Erythroblast (primary cell): Measurements from ENCODE around the gene NLGN4Y.

ENCODE experiments used
- DNase-seq, 2 experiments: peaks; one replicate each; lab custom pipeline; 2025; lab: John Stamatoyannopoulos, UW
- GATA1 ChIP-seq: IDR thresholded peaks from 2 replicates; pipeline ENCODE4 v1.6.1; 2011; ENCODE audit warnings: low read depth, mild to moderate bottlenecking, control low read depth, low read length, moderate library complexity
- POLR2A ChIP-seq: IDR thresholded peaks from 2 replicates; pipeline ENCODE4 v1.6.1; 2011; ENCODE audit warnings: mild to moderate bottlenecking, low read length

NLGN4Y gene

DNA sequence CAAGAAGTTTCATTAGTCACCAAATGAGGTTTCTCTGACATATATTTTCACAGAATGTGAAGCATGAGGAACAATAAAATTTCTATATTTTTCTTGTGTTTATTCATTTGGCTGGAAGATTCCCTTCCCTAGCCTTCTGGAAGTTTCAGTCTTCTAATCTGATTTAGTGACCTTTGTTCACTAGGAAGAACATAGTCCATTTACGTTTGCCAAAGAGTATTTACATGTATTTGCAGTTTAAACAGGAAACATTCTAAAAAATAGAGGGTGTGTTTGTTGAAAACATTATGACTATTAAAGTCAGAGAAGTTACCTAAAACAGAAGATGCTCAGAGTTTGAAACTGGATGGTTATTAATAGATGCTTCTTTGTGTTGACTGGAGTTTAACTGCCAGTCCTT lies 238.6 kb downstream of the NLGN4Y start:
- DNase-seq: no peak
- TF ChIP-seq POLR2A (no peak), GATA1 (no peak)

DNA sequence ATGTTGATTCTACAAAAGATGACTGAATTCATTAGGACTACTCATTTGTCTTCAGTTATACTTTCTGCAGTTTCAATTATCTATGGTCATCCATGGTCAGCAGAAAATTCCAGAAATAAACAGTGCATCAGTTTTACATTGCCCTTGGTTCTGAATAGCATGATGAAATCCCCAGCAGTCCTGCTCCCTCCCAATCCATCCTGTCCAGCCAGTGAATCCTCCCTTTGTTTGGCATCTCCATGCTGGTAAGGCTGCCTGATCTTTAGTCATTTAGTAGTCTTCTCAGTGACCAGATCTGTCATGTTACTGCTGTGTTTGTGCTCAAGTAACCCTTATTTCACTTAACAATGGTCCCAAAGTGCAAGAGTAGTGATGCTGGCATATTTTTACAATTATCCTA lies 239.3 kb downstream of the NLGN4Y start:
- no peak for DNase-seq
- TF ChIP-seq GATA1 (no peak), POLR2A (no peak)

DNA sequence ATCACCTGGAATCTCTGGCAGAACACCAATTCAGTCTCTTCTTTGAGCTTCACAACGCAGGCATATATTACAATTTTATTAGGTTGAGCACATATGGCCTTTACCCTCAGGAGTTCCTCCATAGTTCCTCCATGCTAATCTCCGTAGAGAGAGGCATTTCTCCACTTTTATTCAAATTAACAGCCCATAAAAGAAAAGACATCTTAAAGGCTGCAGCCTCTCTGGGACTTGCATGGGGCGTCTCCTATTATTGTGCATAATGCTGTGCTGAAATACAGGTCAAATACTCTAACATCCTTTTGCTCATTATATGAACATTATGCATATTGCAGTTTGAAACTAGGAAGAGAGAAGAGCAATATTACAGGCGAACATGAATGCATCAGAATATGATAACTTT lies 253.9 kb downstream of the NLGN4Y start:
- TF ChIP-seq POLR2A (no peak), GATA1 (no peak)
- DNase-seq: no peak

GRCh38 chrY:14793104-14793503 lies 268.8 kb downstream of the NLGN4Y start:
- TF ChIP-seq GATA1 (no peak), POLR2A (no peak)
- DNase-seq: no peak

DNA sequence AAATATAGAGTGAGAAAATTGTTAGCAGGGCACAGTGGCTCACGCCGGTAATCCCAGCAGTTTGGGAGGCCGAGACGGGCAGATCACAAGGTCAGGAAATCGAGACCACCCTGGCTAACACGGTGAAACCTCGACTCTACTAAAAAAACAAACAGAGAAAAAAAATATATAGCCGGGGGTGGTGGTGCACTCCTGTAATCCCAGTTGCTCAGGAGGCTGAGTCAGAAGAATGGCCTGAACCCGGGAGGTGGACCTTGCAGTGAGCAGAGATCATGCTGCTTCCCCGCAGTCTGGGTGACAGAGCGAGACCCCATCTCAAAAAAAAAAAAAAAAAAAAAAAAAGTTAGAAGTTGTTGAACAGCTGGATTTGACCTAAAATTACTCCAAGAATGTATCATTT lies 269.3 kb downstream of the NLGN4Y start:
- TF ChIP-seq POLR2A (no peak), GATA1 (no peak)
- no peak for DNase-seq

DNA sequence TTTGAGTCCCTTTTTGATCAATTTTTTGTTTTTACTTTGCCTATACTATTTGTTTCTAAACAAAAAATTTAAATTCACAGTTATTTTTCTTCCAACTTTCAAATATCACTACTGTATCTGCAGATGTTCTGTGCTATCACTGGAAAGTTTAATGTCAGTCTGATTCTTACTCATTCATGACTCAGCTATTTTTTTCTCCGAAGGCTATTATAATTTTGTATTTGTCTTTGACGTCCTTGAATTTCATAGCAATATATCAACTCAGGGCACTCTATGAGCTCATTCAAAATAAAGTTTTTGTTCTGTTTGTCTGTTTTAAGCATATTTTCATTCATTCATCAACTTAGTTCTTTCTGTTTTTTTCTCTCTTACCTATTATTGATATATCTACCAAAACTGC lies 273.7 kb downstream of the NLGN4Y start:
- no peak for DNase-seq
- TF ChIP-seq POLR2A: no peak
- no peak for TF ChIP-seq GATA1

GRCh38 chrY:14801096-14801495 lies 276.8 kb downstream of the NLGN4Y start:
- TF ChIP-seq POLR2A (no peak), GATA1 (no peak)
- DNase-seq: no peak

GRCh38 chrY:14802125-14802524 lies 277.8 kb downstream of the NLGN4Y start:
- no peak for DNase-seq
- TF ChIP-seq GATA1 (no peak), POLR2A (no peak)

GRCh38 chrY:14804041-14804440 lies 279.7 kb downstream of the NLGN4Y start:
- no peak for TF ChIP-seq GATA1
- no peak for DNase-seq

GRCh38 chrY:14818452-14818851 lies 294.1 kb downstream of the NLGN4Y start:
- no peak for DNase-seq
- TF ChIP-seq POLR2A (no peak), GATA1 (no peak)

DNA sequence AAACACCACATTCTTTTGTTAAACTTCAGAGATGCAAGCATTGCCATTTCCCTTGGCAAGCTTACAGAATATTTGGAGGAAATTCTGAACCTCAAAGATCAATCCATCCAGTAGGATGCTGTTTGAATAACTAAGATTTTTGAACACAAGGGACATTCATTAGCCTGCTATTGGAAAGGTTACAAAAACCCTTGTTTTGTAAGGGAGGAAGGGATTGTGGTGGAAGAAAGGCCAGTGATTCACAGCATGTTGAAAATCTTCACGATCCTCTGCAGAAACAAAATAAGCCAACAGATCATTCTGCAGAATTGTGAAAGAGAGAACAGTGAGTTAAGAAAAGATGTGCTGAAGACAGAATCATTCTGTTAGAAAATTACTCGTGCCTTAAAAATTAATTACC lies 297.9 kb downstream of the NLGN4Y start:
- TF ChIP-seq GATA1: no peak
- TF ChIP-seq POLR2A: no peak
- no peak for DNase-seq

DNA sequence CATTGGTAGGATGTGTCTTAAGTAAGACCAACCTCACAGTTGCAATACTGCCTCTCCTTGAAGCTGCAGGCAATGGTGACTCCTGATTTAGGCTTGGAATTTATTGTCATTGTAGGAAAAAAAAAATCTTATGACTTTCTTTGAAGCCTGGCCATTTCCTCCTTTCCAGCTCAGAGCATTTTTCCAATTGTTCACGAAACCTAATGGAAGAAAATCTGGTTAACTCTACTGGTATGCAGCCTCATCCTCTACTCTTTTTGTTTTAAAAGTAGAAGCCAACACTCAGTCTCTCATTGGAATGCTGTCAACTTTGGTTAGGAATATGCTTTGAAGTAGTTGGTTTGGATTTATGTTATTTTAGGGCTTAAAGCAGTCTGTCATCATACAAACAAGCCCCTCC lies 298.6 kb downstream of the NLGN4Y start:
- DNase-seq: no peak
- no peak for TF ChIP-seq GATA1

DNA sequence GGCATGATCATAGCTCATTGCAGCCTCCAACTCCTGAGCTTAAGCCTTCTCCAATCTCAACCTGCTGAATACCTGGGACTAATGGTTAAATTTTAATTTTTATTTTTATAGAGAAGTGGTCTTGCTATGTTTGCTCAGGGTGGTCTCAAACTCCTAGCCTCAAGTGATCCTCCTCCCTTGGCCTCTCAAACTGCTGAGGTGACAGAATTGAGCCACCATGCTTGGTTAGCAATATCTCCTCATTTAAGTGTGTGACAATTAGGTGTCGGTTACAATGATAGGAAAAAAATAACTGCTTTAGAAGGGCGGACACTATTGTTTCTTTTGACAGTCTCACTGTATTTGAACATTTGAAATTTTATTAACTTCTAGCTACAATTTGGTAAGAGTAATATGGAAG lies 300.3 kb downstream of the NLGN4Y start:
- no peak for DNase-seq
- TF ChIP-seq GATA1 (no peak), POLR2A (no peak)

DNA sequence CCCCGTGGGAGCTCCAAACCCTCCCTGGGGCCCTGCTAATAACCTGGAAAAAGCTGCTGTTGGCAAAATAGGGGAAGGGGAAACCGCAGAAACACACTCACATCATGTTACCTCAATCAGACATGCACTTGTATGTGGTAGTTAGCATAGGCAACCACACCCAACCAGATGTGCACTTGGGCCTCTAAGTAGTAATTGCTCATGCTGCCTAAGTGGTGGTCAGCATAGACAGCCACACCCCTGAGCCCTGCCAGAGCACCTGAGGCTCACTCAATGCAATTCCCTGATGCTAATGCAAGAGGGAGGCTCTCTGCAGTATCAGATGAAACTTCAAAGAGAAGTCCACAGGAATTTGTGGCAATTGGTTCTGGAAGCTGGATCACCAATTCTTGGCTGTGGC lies 301.4 kb downstream of the NLGN4Y start:
- DNase-seq: no peak
- no peak for TF ChIP-seq POLR2A
- no peak for TF ChIP-seq GATA1

DNA sequence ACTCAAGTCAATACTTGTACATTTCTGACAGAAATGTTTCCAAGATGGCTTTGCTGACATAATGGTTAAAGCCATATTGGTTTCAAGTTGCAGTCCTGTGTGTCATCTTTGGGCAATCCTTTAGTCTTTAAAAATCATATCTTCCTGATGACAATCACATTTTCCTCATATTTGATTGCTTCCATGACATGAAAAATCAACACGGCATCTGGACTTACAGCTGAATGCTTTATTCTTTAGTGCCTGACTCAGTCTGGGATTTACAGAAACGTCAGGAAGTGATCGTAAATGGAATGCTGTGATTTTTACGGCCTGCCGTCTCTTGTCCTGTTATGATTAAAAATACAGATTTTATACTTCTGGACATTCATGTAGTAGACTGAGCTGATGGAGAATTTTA lies 304.2 kb downstream of the NLGN4Y start:
- DNase-seq: no peak
- TF ChIP-seq GATA1 (no peak), POLR2A (no peak)

DNA sequence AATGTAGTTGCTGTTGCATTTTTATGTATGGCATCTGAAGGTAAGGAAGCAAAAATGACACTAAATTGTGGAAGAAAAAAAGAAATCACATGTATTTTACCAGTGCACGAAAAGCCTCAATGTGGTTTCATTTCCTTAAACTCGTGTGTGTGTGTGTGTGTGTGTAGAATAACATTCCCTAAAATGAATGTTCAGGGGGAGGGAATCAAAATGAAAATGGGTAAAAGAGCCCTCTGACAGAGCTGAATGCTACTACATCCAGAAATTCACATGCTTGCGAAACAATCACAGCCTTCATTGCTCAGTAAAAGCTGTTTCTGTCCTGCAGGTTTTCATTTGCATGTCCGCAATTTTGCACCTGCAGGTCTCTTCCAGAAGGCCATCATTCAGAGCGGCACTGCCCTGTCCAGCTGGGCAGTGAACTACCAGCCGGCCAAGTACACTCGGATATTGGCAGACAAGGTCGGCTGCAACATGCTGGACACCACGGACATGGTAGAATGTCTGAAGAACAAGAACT lies 305.1 kb downstream of the NLGN4Y start:
- DNase-seq: no peak
- no peak for TF ChIP-seq POLR2A
- TF ChIP-seq GATA1: no peak

GRCh38 chrY:14834103-14835060 lies 310.1 kb downstream of the NLGN4Y start:
- no peak for TF ChIP-seq POLR2A
- no peak for TF ChIP-seq GATA1
- no peak for DNase-seq
